GM19463 (cell line): ENCODE data around the gene RAPGEF4.
"Not testable (repeated sequence)": the region's sequence is repeated elsewhere in the genome, so short reads cannot be mapped to it uniquely, and the experiment has no call there.

Source experiments
- ATAC-seq: cut with Tn5 transposase; IDR thresholded peaks from one replicate; pipeline ENCODE4 v1.9.1; 2021; ENCODE audit warnings: mild to moderate bottlenecking, moderate library complexity; ENCODE audit not compliant: unreplicated experiment

Gene RAPGEF4

DNA sequence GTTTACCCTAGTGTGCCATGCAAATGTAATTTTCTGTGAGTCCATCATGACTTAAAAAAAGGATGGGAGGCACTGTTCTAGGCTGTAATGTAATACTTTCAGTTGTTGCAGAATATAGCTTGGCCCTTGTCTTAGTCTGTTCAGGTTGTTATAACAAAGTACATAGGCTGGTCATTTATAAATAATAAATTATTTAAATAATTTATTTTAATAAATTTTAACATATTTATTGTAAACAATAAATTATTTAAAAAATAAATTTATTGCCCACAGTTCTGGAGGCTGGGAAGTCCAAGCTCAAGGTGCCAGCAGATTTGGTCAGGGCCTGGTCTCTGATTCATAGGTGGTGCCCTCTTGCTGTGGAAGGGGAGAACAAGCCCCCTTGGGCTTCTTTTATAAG, 35.2 kb downstream of the RAPGEF4 start:
- ATAC-seq: no peak

DNA sequence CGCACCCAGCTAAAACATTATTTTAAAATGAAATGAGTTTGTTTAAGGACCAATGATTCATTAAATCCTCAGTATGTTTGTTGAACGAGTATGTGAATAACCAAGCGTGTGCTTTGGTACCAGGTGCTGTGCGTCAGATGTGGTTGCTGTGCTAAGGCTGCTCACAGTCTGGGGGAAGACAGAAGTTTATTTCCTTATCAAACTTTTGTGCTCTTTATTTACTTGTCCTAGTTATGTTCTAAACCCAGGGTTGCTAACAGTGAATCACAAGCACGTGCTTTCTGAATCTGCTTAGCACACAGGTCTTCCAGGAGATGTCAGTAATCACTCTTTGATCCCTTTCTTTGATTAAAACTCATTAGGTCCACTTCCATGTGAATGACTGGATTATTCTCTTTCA, 37.0 kb downstream of the RAPGEF4 start:
- no peak for ATAC-seq

DNA sequence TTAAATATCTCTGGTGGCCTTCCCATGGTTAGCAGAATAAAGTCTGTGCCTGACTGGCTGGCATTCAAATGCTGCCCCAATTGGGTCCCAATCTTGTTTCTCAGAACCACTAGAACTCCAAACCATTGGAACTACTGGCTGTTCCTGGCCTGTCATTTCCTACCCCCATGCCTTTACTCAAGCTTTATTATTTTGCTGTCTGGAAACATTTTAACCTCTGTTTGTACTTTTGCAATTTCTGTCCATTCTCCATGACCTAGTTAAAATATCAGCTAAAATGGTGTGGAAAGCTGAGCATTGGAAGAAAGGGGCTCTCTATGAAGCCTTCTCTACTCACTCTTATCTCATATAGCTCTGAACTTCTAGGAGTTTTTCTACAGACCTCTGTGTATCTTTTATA, 38.7 kb downstream of the RAPGEF4 start:
- no peak for ATAC-seq

DNA sequence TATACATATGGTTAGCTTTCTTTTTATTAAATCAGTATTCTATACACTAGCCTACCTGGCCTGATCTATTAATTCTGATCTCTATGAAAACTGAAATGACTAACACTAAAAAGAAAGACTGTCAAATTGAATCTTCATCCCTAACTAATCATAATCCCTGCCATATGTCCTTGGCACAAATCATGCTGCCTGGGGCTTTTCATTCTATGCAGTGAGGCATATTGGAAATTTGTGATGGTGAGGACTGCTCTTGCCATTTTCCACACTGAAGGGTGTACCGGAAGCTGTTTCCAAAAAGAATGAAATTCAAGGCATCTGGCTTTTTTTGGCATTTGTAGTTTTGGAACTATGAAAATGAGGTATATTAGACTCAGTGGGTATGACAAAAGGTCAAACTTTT, 39.7 kb downstream of the RAPGEF4 start:
- no peak for ATAC-seq

DNA sequence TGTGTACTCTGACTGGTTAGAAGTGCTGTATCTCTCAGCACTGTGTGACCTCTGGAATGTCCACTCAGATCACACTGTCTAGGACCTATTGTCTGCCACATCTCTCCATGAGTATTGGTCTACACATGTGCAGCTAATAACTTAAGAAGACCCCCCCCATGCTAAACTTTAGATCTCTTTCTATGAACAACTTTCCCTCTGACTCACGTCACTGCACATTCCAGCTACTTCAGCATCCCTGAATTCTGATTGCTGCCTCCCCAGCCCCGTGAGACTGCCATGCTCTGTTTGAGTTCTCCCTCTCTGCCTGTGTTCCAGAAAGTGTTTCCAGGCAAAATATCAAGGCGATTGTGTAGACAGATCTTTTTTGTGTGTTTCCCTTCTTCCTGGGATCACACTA, 41.8 kb downstream of the RAPGEF4 start:
- ATAC-seq: no peak

DNA sequence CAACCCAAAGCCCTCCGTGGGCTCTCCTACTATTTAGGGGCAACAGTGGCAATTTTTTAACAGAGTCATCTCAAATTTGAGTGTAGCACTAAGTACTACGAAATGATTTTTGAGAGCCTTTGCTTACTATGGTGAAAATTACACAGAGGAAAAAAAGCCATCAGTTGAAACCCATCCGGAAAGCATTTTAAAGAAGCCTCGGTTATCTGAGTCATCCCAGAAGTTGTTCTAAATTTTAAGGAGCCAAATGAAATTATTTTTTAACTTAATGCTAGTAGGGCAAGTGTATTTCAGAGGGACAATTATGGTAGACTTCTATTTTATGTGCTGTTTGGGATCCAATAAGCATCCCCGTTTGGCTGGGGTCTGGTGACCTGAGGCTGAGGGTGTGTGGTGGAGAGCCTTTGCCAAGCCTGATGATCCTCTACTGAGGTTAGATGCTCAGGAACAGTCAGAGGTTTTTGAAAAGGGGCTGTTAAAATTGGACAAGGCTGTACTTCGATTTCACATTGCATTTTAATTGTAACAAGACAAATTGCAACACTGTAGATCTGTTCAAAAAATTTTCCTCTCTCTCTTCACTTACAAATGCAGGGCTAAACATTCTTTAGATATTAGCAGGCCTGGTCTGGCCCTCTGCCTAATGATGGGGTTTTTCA, 47.0 kb downstream of the RAPGEF4 start:
- no peak for ATAC-seq

DNA sequence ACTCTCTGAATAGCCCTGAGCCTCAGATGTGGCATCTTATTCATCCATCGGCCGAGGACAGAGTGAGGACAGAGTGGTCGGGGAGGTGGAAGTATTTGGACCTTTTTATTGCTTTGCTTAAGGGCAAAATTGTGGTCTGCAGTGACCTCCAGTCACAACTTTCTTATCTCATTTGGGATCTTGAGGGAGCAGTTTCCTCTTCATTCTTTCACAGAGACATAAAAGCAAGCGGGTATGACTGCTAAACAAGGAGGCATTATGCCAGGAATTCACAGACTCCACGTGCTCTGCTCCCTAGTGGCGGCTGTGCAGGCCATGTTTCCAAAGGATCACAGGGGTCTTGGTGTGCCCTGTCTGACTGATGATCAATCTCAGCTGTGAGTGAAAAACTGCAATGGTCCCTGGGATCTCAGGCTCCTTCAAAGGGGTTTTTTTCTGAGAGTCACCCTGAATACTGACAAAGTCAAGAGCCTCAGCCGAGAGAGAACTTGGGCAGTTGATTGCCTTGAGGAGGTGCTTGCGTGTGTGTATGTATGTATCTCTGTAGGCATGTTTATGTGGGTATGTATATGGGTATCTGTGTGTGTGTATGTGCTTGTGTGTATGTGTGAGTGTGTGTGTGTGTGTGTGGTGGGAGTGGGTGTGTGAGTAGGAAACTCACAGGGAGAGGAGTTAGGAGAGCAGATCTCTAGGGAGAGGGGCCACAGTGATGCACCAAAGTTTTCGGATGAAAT, 47.7 kb downstream of the RAPGEF4 start:
- no peak for ATAC-seq

DNA sequence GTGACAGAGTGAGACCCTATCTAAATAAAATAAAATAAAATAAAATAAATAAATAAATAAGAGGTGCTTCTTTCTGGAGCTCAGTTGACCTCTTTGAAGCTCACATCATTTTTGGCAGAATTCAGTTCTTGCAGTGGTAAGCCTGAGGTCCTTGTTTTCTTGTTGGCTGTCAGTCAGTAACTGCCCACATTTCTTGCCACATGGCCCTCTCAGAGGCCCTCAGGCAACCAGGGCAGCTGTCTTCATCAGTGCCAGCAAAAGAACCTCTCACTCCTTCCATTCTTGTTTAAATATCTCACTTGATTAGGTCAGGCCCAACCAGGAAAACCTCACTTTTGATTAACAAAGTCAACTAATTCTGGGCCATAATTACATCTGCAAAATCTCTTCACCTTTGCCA, 53.2 kb downstream of the RAPGEF4 start:
- no peak for ATAC-seq

DNA sequence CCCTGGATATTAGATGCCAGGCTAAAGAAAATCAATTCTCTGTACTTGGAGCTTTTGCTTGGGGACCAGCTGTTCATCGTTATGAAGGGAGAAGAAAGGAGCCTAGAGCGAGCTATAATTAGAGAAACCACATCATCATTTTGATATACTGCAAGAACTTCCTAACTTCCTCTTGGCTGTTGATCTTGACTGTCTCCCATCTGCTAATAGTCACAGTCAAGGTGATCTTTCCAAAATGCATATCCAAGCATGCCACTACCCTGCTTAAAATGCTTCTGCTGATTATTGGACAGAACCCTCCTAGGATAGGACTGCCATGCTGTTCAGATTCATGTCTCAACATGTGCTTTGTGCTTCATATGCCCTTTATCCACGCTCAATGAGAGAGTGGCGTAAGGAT, 54.8 kb downstream of the RAPGEF4 start:
- ATAC-seq: no peak

DNA sequence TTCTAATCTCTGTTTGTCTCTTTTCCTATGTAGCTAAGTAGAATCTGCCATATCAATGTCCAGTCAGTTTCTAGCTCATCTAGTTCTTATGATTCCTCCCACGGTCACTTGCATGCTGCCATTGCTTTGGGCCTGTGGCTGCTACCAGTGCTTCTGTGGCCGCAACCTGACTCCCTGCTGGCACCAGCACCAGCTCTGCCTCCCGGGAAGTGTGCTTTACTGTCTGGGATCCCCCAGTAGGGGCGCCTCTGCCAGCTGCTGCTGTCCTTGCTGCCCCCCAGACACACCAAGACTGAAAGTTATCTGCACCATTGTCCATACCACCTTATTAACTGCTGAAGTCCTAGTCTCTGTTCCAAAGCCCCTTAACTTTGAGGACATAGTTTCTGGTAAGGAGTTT, 56.3 kb downstream of the RAPGEF4 start:
- ATAC-seq: no peak

DNA sequence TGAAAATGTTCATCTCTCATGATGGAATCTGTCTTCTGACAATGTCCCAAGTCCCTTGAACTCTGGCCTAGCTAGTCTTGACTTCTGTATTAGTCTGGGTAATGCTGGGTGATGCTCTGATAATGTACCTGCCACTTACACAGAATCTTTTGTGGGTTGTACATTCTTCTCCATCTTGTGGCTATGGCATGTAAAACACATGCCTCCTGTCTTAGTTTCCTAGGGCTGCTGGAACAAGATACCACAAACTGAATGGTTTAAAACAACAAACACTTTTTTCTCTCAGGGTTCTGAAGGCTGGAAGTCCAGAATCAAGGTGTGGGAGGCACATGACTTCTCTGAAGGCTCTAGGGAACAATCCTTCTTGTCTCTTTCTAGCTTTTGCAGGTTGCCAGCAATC, 57.1 kb downstream of the RAPGEF4 start:
- no peak for ATAC-seq

DNA sequence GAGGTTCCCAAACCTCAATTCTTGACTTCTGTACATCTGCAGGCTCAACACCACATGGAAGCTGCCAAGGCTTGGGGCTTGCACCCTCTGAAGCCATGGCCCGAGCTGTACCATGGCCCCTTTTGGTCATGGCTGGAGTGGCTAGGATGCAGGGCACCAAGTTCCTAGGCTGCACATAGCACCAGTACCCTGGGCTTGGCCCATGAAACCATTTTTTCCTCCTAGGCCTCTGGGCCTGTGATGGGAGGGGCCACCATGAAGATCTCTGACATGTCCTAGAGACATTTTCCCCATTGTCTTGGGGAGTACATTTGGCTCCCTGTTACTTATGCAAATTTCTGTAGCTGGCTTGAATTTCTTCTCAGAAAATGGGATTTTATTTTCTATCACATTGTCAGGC, 67.7 kb downstream of the RAPGEF4 start:
- ATAC-seq: not testable (repeated sequence)

DNA sequence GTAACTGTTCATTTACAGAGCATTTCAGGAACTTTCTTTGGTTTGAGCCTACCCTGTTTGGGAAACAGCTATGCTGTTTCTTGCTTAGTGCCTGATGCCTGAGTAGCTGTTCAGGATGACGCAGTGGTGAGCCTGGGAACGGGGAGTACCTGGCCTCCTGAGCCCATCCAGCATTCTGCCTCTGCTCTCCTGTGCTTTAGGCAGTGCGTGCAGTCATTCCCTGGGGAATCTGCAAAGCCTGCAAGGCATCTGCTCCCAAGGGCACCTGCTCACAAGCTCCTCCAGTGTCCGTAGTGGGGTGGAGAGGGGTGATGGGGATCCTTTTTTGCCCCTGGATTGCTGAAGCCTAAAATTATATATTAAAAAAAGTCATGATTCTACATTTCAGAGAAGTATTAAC, 68.8 kb downstream of the RAPGEF4 start:
- no peak for ATAC-seq

DNA sequence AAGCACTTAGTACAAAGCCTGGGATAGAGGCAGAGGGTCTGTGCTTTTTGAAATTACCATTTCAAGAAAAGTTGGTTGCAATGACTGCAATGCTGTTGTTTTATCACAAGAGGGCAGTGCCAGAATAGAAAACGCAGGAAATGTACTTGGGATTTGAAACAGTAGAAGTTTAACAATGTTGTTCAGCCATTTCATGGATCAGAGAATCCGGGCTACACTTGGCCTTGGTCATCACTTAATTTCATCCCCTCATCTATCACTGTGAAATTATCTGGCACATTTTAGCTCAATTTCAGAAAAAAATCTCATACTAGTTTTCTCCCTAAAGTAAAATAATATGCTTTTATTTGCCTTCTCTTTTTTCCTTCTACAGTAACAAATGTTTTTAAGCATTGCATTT, 70.8 kb downstream of the RAPGEF4 start:
- no peak for ATAC-seq

DNA sequence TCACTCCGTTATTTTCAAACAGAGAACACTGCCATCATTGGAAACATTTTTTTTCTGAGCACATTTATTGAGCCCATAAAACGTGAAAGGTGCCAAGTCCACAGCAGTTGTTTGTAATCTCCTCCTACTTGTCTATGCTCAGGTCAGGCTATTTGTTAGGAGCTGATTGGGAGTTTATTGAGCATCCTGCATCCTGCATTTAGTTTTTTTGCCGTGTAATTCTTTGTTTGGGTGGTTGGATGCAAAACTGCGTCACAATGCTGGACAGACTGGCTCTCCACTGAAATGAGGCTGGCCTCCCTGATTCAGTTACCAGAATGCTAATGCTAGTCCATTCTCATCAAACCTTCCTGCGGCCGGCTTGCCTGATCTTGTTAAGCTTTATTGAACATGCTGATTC, 71.4 kb downstream of the RAPGEF4 start:
- ATAC-seq: no peak

DNA sequence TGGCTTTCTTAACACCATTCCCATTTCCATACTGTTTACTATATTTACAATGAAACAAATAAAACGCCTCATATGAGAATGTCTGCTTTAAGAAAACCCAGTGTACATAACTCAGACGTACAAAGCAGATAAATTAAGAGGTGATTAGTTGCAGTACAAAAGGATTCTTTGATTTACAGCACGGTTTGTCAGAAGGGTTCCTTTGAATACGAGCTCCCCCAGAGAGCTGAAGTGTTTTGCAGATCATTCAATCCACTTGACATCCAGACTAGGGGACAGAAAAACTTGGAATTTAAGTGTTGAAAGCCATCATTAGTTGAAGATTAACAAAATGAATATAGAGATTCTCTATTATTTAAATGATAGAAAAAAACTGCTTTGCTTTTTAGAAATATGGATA, 72.5 kb downstream of the RAPGEF4 start:
- no peak for ATAC-seq

DNA sequence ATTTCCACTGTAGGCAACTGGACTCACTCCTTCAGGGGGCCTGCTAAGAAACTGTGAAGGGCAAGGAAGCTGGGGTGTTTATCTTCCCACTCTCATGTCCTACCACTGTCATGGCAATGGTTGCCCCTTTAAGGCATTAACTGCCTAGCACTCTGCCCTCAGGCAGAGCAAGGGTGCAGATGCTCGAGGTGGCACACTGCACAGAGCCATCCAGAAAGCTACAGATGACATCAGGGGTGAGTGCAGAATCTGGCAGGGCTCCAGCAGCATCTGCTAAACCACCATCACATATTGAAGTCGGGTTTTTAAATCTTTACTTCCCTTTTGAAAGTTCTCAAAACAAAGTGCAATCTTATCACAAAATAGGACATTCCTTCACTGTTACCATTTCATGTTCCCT, 75.4 kb downstream of the RAPGEF4 start:
- no peak for ATAC-seq

DNA sequence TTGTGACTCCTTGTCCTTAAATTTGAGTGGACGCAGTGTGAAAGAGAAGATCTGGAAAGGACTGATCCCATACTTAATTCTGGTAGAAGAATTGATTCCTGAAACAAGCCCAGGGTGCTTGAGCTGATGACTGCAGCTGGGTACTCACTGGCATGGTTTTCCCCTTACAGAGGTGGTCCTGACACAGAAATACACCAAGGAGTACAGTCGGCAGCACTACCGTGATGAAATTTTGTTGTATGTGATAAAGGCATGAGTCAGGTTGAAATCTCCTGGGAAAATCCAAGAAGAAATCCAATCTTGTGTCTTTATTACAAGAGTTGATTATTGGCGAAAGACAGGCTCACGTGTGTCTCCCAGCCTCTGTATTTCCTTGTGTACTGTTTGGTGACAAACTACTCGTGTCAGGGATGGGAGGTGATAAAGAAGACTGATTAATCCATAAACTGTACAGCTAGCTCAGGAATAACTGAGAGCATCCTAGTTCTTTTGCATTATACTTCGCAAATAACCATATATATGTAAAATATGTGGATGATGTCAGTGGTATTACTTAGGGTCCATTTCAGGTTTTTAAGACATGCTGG, 76.6 kb downstream of the RAPGEF4 start:
- no peak for ATAC-seq

DNA sequence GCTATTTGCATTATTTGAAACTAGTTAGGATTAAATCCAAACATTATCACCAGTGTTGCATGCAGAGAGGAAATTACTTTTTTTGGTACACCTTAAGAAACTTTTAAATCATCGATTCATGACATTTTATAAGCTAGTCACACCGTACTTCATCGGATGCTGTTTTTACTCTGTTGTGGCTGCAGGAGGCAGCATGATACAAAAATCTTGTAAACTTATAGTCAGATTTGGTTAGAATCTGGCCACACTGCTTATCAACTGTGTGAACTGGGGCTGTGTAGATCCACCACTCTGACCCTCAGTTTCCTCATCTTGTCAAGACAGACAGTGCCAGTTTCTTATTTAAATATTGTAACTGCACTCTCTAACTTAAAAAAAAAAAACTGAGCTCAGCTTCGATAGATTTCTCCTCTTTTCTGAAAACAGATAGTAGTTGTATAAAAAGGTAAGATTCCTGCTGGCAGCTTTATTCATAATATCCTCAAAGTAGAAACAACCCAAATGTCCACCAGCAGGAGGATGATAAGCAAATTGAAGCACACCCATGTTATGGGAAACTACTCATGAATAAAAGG, 77.8 kb downstream of the RAPGEF4 start:
- ATAC-seq: no peak

DNA sequence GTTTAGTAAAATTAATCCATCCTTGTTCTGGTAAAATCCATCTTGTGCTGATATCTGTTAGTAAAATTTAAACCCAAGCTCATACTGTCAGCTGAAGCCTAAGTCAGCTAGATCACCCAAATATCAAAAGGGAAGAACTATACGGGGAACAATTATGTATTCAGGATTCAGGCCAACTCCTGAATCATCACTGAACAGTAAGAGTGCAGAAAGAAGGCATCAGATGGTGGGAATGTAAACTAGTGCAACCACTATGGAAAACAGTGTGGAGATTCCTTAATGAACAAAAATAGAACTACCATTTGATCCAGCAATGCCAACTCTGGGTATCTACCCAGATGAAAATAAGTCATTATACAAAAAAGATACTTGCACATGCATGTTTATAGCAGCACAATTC, 81.8 kb downstream of the RAPGEF4 start:
- no peak for ATAC-seq

DNA sequence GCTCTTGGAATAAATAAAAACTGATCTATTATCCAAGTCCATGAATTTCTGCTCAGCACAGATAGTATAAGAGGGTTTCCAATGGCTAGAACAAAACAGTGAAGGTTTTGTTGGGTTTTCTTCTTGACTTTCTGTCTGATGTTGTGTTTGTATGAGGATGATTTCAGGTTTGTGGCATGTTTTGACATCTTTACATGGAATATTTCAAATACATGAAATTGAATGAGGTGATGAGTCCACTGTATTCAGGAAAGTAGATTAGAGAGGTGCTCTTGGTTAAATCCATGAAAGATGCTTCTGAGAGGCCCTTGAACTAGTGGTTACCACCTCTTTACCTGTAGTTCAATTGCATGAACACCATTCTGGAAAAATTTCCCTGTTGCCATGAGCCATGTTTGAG, 84.3 kb downstream of the RAPGEF4 start:
- ATAC-seq: no peak
